Naive thymus-derived CD4-positive, alpha-beta T cell (primary cell): ENCODE data around the gene PKP4. TPM values are rescaled to one million over a fixed set of nuclear protein-coding genes. Genes with fewer than 3 reads are reported as not detected.

ENCODE experiments used
- ATAC-seq: fragments of 150-1000 bp; cut with Tn5 transposase; 2 replicates; pipeline ENCODE4 v1.10.0; 2021; ENCODE audit warnings: mild to moderate bottlenecking, moderate library complexity
- CTCF ChIA-PET: fragments of 350-600 bp; sonication (Branson Sonifier 250); formaldehyde crosslinking; loops from one replicate; lab custom pipeline; 2021; ENCODE audit warnings: antibody characterized with exemption; lab: Charles Lee
- POLR2A ChIA-PET: fragments of 350-600 bp; sonication (Branson Sonifier 250); formaldehyde crosslinking; loops from one replicate; lab custom pipeline; 2021; ENCODE audit warnings: antibody characterized with exemption, inconsistent platforms; lab: Charles Lee
- DNase-seq, 9 donors: peaks; one replicate each; pipeline versions ENCODE4 v3.0.0 to v3.0.0-alpha.2; 2020 to 2022; ENCODE audit warnings: mixed read lengths in 1 of 9
- H3K27ac ChIP-seq: one replicate; pipeline ENCODE4 v1.7.0; 2013; ENCODE audit warnings: mild to moderate bottlenecking, low read depth, low read length, moderate library complexity
- H3K27me3 ChIP-seq, 2 donors: one replicate each; pipeline ENCODE4 v1.7.0; 2013; ENCODE audit warnings: low read length in 2 of 2, mild to moderate bottlenecking in 2 of 2, moderate library complexity in 2 of 2; ENCODE audit not compliant: control insufficient read depth in 2 of 2, insufficient read depth in 2 of 2
- H3K36me3 ChIP-seq, 3 experiments: 1 replicate in 2 of 3; 2 replicates in 1 of 3; pipeline ENCODE4 v1.7.0; 2013; ENCODE audit warnings: low read length in 3 of 3, mild to moderate bottlenecking in 3 of 3, moderate library complexity in 1 of 3; ENCODE audit not compliant: insufficient read depth in 3 of 3, control insufficient read depth in 2 of 3
- H3K4me1 ChIP-seq, 2 donors: one replicate each; pipeline ENCODE4 v1.7.0; 2013; ENCODE audit warnings: low read length in 2 of 2, mild to moderate bottlenecking in 2 of 2, moderate library complexity in 1 of 2; ENCODE audit not compliant: control insufficient read depth in 2 of 2, insufficient read depth in 2 of 2
- H3K4me3 ChIP-seq: 2 replicates; pipeline ENCODE4 v1.7.0; 2013; ENCODE audit warnings: mild to moderate bottlenecking, low read length
- H3K9me3 ChIP-seq, 3 experiments: 1 replicate in 2 of 3; 2 replicates in 1 of 3; pipeline ENCODE4 v1.7.0; 2013; ENCODE audit warnings: low read length in 3 of 3; ENCODE audit not compliant: control insufficient read depth in 2 of 3
- H3K27ac Mint-ChIP-seq, 9 donors: one replicate each; pipeline ENCODE4 v1.8.0; 2020 to 2022; ENCODE audit warnings: mixed read lengths in 9 of 9, mild to moderate bottlenecking in 8 of 9, moderate library complexity in 5 of 9, inconsistent platforms in 2 of 9
- H3K27me3 Mint-ChIP-seq, 5 donors: one replicate each; pipeline ENCODE4 v1.8.0; 2021 to 2022; ENCODE audit warnings: mixed read lengths in 5 of 5, mild to moderate bottlenecking in 1 of 5
- H3K36me3 Mint-ChIP-seq, 5 donors: one replicate each; pipeline ENCODE4 v1.8.0; 2020 to 2022; ENCODE audit warnings: mixed read lengths in 5 of 5, mild to moderate bottlenecking in 3 of 5, inconsistent platforms in 1 of 5
- H3K4me1 Mint-ChIP-seq, 7 donors: one replicate each; pipeline ENCODE4 v1.8.0; 2020 to 2022; ENCODE audit warnings: mixed read lengths in 7 of 7, mild to moderate bottlenecking in 3 of 7, inconsistent platforms in 1 of 7
- H3K4me3 Mint-ChIP-seq, 10 donors: one replicate each; pipeline ENCODE4 v1.8.0; 2020 to 2022; ENCODE audit warnings: mild to moderate bottlenecking in 10 of 10, mixed read lengths in 10 of 10, moderate library complexity in 6 of 10, inconsistent platforms in 2 of 10
- H3K9me3 Mint-ChIP-seq, 11 donors: one replicate each; pipeline ENCODE4 v1.8.0; 2020 to 2022; ENCODE audit warnings: mixed read lengths in 11 of 11, mild to moderate bottlenecking in 4 of 11, inconsistent platforms in 1 of 11, moderate library complexity in 1 of 11
- intact Hi-C, 2 donors: fragments of 100-400 bp; cut with micrococcal nuclease; formaldehyde crosslinking; loops; one replicate each; pipeline ENCODE4 v1.15.1; 2023
- polyA plus RNA-seq, 2 donors: library from polyadenylated mRNA; unstranded; fragments of 300-500 nt; fragmentation: Illumina TruSeq; gene quantifications; one replicate each; pipeline ENCODE4 v1.2.3, GENCODE V29; 2021
- total RNA-seq, 6 experiments: library from RNA in 5 of 6; stranded (reverse) in 5 of 6; gene quantifications; 1 replicate in 5 of 6; 2 replicates in 1 of 6; pipeline ENCODE4 v1.2.3 and lab custom pipeline; 2021 to 2026

PKP4 gene
- total and polyA plus RNA-seq, 7 experiments from 2014 or later, result 1.3 to 33.2 (median 16.6) TPM

DNA sequence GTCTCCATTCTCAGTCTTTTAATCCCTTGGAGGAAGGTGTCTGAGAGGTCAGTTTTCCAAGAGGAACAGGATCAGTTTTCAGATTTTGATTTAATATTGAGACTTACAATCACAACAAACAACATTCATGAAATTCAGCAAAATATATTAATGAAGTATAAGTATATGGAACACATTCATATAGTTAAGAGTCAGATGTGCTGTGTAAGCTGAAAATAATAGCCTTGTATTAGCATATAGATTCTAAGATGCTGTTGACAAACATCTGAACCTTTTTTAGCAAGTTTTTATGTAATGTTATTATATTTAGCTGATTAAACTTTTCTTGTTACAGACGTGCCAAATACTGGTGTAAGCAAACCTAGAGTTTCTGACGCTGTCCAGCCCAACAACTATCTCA lies 163.9 kb downstream of the PKP4 start:
- H3K27ac Mint-ChIP-seq, result no peak overlapping the region
- Histone ChIP-seq H3K27me3 (no peaks in the 10 kb centered on the region), H3K4me1 (no peaks in the 10 kb centered on the region), H3K27ac (no peak overlapping the region), H3K4me3 (no peak overlapping the region), H3K36me3 (peaks cover 0 to 12% (median 0%) of the 10 kb centered on the region in 3 experiments), H3K9me3 (no peaks in the 10 kb centered on the region)
- ATAC-seq, result no peak
- H3K9me3 Mint-ChIP-seq, result no peaks in the 10 kb centered on the region
- CTCF ChIA-PET, result no interaction called here
- H3K36me3 Mint-ChIP-seq, result peaks cover 7 to 27% (median 15%) of the 10 kb centered on the region in 5 donors
- no peaks in the 10 kb centered on the region for H3K27me3 Mint-ChIP-seq
- intact Hi-C loops, result loop anchor here in 1 of 2 donors (5.0 kb wide), 1 partner anchor 163 kb away; the partner anchor contains the start of genes CCDC148 and PKP4
- POLR2A ChIA-PET, result no interaction called here
- no peak overlapping the region for H3K4me3 Mint-ChIP-seq
- DNase-seq, result no peak
- peaks cover 0 to 4% (median 0%) of the 10 kb centered on the region in 7 donors for H3K4me1 Mint-ChIP-seq

- Mint-ChIP-seq H3K36me3 (peaks cover 7 to 27% (median 22%) of the 10 kb centered on the region in 5 donors), H3K4me1 (peaks cover 0 to under 1% (median 0%) of the 10 kb centered on the region in 7 donors), H3K27me3 (no peaks in the 10 kb centered on the region), H3K27ac (no peak overlapping the region), H3K9me3 (no peaks in the 10 kb centered on the region), H3K4me3 (no peak overlapping the region)
- DNase-seq (no peak), ATAC-seq (no peak)
- no peak overlapping the region for H3K4me3 ChIP-seq
- H3K27ac ChIP-seq, result no peak overlapping the region
- no peaks in the 10 kb centered on the region for H3K4me1 ChIP-seq
- no peaks in the 10 kb centered on the region for H3K9me3 ChIP-seq
- CTCF ChIA-PET, result interaction anchor here (0.7 kb wide), 1 partner anchor 1168 kb away, joined by 3 read pairs; no protein-coding TSS in a partner anchor
- no peaks in the 10 kb centered on the region for H3K27me3 ChIP-seq
- intact Hi-C loops, result loop anchor here in 1 of 2 donors (5.0 kb wide), 1 partner anchor 167 kb away; the partner anchor contains the start of genes CCDC148 and PKP4
- peaks cover 0 to 12% (median 0%) of the 10 kb centered on the region in 3 experiments for H3K36me3 ChIP-seq
- POLR2A ChIA-PET, result interaction anchor here (0.6 kb wide), 1 partner anchor 81 kb away, joined by 3 read pairs; no protein-coding TSS in a partner anchor
Measured at GRCh38 chr2:158624071-158624667, 167.4 kb downstream of the PKP4 start.

GRCh38 chr2:158624961-158625360 lies 168.2 kb downstream of the PKP4 start:
- intact Hi-C loops, result loop anchor here in 1 of 2 donors (5.0 kb wide), 1 partner anchor 168 kb away; the partner anchor contains the start of genes CCDC148 and PKP4
- H3K4me3 Mint-ChIP-seq, result no peak overlapping the region
- ATAC-seq, result no peak
- Histone ChIP-seq H3K4me3 (no peak overlapping the region), H3K9me3 (no peaks in the 10 kb centered on the region), H3K27me3 (no peaks in the 10 kb centered on the region), H3K4me1 (no peaks in the 10 kb centered on the region), H3K36me3 (peaks cover 0 to 12% (median 0%) of the 10 kb centered on the region in 3 experiments), H3K27ac (no peak overlapping the region)
- no peak overlapping the region for H3K27ac Mint-ChIP-seq
- POLR2A ChIA-PET, result interaction anchor here (0.6 kb wide), 1 partner anchor 82 kb away, joined by 3 read pairs; no protein-coding TSS in a partner anchor
- DNase-seq, result no peak
- CTCF ChIA-PET, result no interaction called here
- H3K27me3 Mint-ChIP-seq, result no peaks in the 10 kb centered on the region
- peaks cover 7 to 33% (median 22%) of the 10 kb centered on the region in 5 donors for H3K36me3 Mint-ChIP-seq
- H3K9me3 Mint-ChIP-seq, result no peaks in the 10 kb centered on the region
- H3K4me1 Mint-ChIP-seq, result no peaks in the 10 kb centered on the region

DNA sequence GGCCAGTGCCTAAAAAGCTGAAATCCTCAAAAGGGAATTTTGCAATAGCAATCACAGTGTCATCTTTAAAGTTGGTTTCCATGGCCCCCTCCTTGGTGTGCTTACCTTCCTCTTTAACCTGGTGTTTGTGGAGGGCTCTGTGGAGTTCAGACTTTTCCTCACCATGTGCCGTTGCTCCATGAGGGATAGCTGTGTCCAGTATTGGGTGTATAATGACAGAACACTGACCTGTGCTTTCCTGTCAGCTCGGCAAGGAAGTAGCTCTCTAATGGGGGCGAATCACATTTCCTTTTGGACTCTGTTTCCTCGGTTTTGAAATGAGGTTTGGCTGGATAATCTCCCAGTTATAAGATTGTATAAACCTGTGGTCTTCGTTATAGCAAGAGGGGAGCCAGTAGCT lies 172.4 kb downstream of the PKP4 start:
- Mint-ChIP-seq H3K27me3 (no peaks in the 10 kb centered on the region), H3K4me1 (no peaks in the 10 kb centered on the region), H3K36me3 (peaks cover 4 to 39% (median 30%) of the 10 kb centered on the region in 5 donors), H3K4me3 (no peak overlapping the region), H3K9me3 (no peaks in the 10 kb centered on the region), H3K27ac (no peak overlapping the region)
- Histone ChIP-seq H3K27ac (no peak overlapping the region), H3K36me3 (peaks cover 0 to 8% (median 0%) of the 10 kb centered on the region in 3 experiments), H3K4me1 (no peaks in the 10 kb centered on the region), H3K4me3 (no peak overlapping the region), H3K27me3 (no peaks in the 10 kb centered on the region), H3K9me3 (no peaks in the 10 kb centered on the region)
- DNase-seq (no peak), ATAC-seq (no peak)
- ChIA-PET CTCF (no interaction called here), POLR2A (no interaction called here)
- intact Hi-C loops, result no loop called here

DNA sequence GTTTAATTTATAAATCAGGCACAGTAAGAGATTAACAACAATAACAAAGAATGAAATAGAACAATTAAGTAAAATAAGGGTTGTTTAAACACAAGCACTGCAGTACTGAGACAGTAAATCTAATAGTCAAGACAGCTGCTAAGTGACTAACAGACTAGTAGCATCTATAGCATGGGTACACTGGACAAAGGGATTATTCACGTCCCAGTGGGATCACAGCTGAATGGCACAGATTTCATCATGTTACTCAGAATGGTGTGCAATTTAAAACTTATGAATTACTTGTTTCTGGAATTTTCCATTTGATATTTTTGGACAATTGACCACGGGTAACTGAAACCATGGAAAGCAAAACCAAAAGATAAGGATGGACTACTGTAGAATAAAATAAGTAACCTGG lies 176.5 kb downstream of the PKP4 start:
- Histone ChIP-seq H3K4me1 (no peaks in the 10 kb centered on the region), H3K36me3 (no peaks in the 10 kb centered on the region), H3K27ac (no peak overlapping the region), H3K4me3 (no peak overlapping the region), H3K9me3 (no peaks in the 10 kb centered on the region), H3K27me3 (no peaks in the 10 kb centered on the region)
- DNase-seq (no peak), ATAC-seq (no peak)
- intact Hi-C loops, result no loop called here
- Mint-ChIP-seq H3K27me3 (no peaks in the 10 kb centered on the region), H3K4me1 (peaks cover 0 to 20% (median 14%) of the 10 kb centered on the region in 7 donors), H3K9me3 (no peaks in the 10 kb centered on the region), H3K36me3 (peaks cover 4 to 43% (median 30%) of the 10 kb centered on the region in 5 donors), H3K27ac (no peak overlapping the region), H3K4me3 (no peak overlapping the region)
- ChIA-PET POLR2A (no interaction called here), CTCF (interaction anchor here (0.6 kb wide), 1 partner anchor 170 kb away, joined by 3 read pairs; no protein-coding TSS in a partner anchor)

DNA sequence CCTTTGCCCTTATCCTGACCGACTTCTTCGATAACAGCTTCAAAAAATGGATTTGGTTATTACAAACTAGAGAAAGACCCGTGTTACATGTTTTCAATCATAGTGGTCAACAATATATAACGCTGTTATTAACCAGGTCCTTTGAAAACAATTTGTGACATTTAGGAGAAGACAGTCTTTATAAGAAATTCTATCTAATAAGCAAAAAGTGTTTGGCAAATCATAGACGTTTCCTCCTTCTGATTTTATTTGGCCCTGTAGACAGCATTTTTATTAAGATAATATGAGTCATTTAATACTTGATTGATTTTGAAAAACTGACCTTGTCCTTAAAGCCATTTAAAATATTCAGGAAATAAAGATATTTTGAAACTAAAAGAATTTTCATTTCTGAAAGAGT lies 177.9 kb downstream of the PKP4 start:
- intact Hi-C loops, result no loop called here

More for the DNA sequence above, 177.9 kb downstream of the PKP4 start:
- Mint-ChIP-seq H3K27me3 (no peaks in the 10 kb centered on the region), H3K9me3 (no peaks in the 10 kb centered on the region), H3K27ac (no peak overlapping the region), H3K36me3 (peaks cover 4 to 49% (median 38%) of the 10 kb centered on the region in 5 donors), H3K4me3 (no peak overlapping the region), H3K4me1 (peaks cover 0 to 20% (median 14%) of the 10 kb centered on the region in 7 donors)
- no peak for ATAC-seq
- H3K36me3 ChIP-seq, result no peaks in the 10 kb centered on the region
- no peak overlapping the region for H3K4me3 ChIP-seq
- ChIA-PET POLR2A (no interaction called here), CTCF (interaction anchor here (1.2 kb wide), 1 partner anchor 10 kb away, joined by 3 read pairs; no protein-coding TSS in a partner anchor)
- H3K4me1 ChIP-seq, result no peaks in the 10 kb centered on the region
- H3K9me3 ChIP-seq, result no peaks in the 10 kb centered on the region
- H3K27ac ChIP-seq, result no peak overlapping the region
- no peak for DNase-seq
- no peaks in the 10 kb centered on the region for H3K27me3 ChIP-seq
